ENCODE data around the gene CRYBG3.
A peak's percentile ranks its signal among the peaks of the same experiment; 100 is the strongest.
"Not testable (repeated sequence)": the region's sequence is repeated elsewhere in the genome, so short reads cannot be mapped to it uniquely, and the experiment has no call there.

Gene CRYBG3

GRCh38 chr3:97821774-97822358 lies at the start of gene CRYBG3:
TSS of gene CRYBG3 (plus strand) at chr3:97822011. CDS start at chr3:97822207, 196 bp downstream.
- peak; percentile 78 for DNase-seq (ENCODE audit: low read depth)

GRCh38 chr3:97772926-97773325 lies 48.9 kb upstream of the CRYBG3 start:
- DNase-seq (ENCODE audit: low read depth) = no peak

- DNase-seq (ENCODE audit: low read depth) = no peak
These were observed 43.7 kb upstream of the CRYBG3 start for GRCh38 chr3:97778152-97778551.

GRCh38 chr3:97793420-97794019 lies 28.3 kb upstream of the CRYBG3 start:
- no peak for DNase-seq (ENCODE audit: low read depth)

GRCh38 chr3:97795951-97796350 lies 25.9 kb upstream of the CRYBG3 start:
- DNase-seq (ENCODE audit: low read depth) = no peak

GRCh38 chr3:97804471-97804870 lies 17.3 kb upstream of the CRYBG3 start:
- DNase-seq (ENCODE audit: low read depth) = no peak

GRCh38 chr3:97810779-97811390 lies 10.9 kb upstream of the CRYBG3 start:
- DNase-seq (ENCODE audit: low read depth) = no peak

GRCh38 chr3:97815149-97815917 lies 6.5 kb upstream of the CRYBG3 start:
- no peak for DNase-seq (ENCODE audit: low read depth)

GRCh38 chr3:97816811-97817210 lies 5.0 kb upstream of the CRYBG3 start:
- DNase-seq (ENCODE audit: low read depth) = no peak

- DNase-seq (ENCODE audit: low read depth) = no peak
These were observed 3.8 kb upstream of the CRYBG3 start for GRCh38 chr3:97817965-97818364.

GRCh38 chr3:97820780-97821179 lies 1.0 kb upstream of the CRYBG3 start:
- DNase-seq (ENCODE audit: low read depth) = no peak

GRCh38 chr3:97821287-97821773 lies 481 bp upstream of the CRYBG3 start:
- peak; percentile 24 for DNase-seq (ENCODE audit: low read depth)

GRCh38 chr3:97822359-97822775 lies 556 bp downstream of the CRYBG3 start:
- DNase-seq (ENCODE audit: low read depth) = no peak

GRCh38 chr3:97823046-97824004 lies 1.5 kb downstream of the CRYBG3 start:
- no peak for DNase-seq (ENCODE audit: low read depth)

GRCh38 chr3:97825101-97825500 lies 3.3 kb downstream of the CRYBG3 start:
- DNase-seq (ENCODE audit: low read depth) = no peak

GRCh38 chr3:97827741-97828471 lies 6.1 kb downstream of the CRYBG3 start:
- no peak for DNase-seq (ENCODE audit: low read depth)

GRCh38 chr3:97829198-97829597 lies 7.4 kb downstream of the CRYBG3 start:
- no peak for DNase-seq (ENCODE audit: low read depth)

- DNase-seq (ENCODE audit: low read depth) = no peak
These were observed 8.8 kb downstream of the CRYBG3 start for GRCh38 chr3:97830638-97831037.

GRCh38 chr3:97831140-97831539 lies 9.3 kb downstream of the CRYBG3 start:
- no peak for DNase-seq (ENCODE audit: low read depth)

GRCh38 chr3:97833184-97833583 lies 11.4 kb downstream of the CRYBG3 start:
- DNase-seq (ENCODE audit: low read depth) = not testable (repeated sequence)

- no peak for DNase-seq (ENCODE audit: low read depth)
These were observed 13.9 kb downstream of the CRYBG3 start for GRCh38 chr3:97835761-97836160.
